Brain pericyte (primary cell): ENCODE results near the gene HBP1.
A peak's percentile ranks its signal among the peaks of the same experiment; 100 is the strongest.
"Not testable (repeated sequence)": the region's sequence is repeated elsewhere in the genome, so short reads cannot be mapped to it uniquely, and the experiment has no call there.

ENCODE experiments used
- DNase-seq: peaks from one replicate; pipeline ENCODE4 v3.0.0-alpha.2; 2012; ENCODE audit warnings: low read depth, low spot score

Gene HBP1

DNA sequence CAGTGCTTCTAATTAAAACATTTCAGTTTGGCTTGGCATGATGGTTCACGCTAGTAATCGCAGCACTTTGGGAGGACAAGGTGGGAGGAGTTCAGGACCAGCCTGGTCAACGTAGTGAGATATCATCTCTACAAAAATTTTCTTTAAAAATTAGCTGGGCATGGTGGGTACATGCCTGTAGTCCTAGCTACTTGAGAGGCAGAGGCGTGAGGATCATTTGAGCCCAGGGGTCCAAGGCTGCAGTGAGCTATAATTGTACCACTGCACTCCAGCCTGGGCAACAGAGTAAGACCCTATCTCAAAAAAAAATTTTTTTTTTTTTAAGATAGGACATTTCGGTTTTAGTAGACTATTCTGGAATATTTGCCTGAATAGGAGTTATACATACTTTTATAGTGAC, 12.4 kb downstream of the HBP1 start:
- no peak for DNase-seq

DNA sequence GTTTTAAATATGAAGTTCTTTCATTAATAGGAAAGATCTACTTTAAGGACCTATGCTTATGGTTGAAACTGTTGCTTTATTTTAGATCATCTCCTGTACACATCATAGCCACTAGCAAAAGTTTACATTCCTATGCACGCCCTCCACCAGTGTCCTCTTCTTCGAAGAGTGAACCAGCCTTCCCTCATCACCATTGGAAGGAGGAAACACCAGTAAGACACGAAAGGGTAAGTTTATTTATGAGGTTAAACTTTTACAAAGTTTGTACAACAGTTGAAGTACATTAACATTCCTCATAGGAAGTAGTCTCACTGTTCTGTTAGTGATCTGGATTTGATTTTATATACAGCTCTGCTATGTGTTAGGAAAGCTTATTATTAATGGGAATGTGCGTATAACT, 16.9 kb downstream of the HBP1 start:
- DNase-seq, result no peak

DNA sequence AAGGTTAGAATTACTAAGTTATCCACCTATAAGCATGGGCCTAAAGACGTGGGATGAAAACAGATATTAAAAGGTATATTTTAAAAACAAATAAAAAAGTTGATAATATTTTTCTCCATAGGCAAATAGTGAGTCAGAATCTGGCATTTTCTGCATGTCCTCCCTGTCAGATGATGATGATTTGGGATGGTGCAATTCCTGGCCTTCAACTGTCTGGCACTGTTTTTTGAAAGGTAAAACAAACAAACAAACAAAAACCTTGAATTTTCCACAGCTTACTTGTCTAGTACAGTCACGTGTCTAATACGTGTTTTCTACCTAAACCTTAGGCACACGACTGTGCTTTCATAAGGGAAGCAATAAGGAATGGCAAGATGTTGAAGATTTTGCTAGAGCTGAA, 17.4 kb downstream of the HBP1 start:
- no peak for DNase-seq

DNA sequence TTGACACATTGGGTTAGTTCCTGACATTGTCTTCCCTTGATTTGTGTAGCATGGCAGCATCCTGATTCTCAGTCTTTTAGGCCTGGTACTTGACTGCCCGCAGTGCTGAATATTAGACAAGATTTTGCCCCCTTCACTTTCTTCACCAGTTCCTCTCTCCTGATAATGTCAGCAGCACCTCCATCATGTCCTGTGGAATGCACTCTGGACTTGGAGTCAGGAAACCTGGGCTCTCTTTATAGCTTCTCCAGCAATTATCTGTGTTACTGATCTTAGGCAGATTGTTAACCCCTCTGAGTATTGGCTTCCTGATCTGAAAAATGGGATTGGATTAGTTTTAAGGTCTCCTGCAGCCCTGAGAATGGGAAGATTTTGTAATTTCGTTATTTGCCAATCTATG, 19.0 kb downstream of the HBP1 start:
- DNase-seq, result no peak

DNA sequence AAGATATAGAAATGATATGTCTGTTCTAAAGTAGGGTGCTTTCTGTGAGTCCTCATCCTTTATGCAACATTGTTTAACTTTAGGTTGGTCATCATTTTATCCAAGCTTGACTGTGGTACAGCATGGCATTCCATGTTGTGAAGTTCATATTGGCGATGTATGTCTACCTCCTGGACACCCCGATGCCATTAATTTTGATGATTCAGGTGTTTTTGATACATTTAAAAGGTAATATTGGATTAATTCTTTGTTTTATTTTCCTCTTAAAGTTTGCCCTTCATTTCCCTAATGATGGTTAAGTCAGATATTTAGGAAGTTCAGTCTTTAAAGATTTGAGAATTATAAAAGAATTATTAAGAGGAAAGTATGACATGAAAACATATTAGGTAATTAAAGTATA, 21.3 kb downstream of the HBP1 start:
- no peak for DNase-seq

DNA sequence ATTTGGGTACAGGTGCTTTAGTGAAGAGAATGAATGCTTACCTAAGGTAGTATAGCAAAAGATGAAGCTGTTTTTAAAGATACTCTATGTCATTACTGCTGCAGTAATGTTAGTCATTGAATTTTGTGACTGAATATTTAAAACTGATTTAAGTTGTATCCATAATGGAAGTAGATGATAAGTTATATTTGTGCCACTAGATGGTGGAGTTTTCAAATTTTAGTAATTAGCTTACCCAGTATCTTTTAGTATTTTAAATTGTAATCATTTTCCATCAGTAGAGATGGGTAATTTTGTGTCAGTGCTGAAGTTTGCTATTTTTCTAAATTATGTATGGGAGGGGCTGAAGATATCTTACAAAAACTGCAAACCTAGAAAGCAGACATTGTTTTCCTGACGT, 25.2 kb downstream of the HBP1 start:
- DNase-seq, result no peak

DNA sequence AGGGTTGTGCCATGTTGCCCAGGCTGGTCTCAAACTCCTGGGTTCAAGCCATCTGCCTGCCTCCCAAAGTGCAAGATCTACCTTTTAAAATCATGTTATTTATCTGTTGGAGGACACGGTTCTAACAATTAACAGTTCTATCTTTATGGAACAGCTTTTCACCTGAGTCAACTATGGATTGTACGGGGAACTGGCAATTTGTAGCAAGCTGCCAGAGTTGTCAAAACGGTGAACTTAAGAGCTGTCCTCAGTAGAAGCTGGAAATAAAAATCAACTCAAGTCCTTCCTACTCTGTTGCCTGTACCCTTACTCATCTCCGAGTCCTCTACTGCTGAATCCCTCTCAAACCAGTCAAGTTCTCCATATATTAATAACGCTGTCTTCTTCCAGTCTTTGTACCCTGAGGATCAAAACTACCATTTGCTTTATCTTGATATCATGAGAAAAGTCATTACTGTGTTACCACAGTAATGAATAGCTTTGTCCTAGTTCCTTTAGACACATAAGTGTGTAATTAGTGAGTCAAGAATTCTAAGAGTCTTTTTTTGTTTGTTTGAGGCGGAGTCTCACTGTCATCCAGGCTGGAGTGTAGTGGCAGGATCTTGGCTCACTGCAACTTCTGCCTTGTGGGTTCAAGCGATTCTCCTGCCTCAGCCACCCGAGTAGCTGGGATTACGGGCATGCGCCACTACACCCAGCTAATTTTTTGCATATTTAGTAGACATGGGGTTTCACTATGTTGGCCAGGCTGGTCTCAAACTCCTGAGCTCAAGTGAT, 28.2 kb downstream of the HBP1 start:
- no peak for DNase-seq

DNA sequence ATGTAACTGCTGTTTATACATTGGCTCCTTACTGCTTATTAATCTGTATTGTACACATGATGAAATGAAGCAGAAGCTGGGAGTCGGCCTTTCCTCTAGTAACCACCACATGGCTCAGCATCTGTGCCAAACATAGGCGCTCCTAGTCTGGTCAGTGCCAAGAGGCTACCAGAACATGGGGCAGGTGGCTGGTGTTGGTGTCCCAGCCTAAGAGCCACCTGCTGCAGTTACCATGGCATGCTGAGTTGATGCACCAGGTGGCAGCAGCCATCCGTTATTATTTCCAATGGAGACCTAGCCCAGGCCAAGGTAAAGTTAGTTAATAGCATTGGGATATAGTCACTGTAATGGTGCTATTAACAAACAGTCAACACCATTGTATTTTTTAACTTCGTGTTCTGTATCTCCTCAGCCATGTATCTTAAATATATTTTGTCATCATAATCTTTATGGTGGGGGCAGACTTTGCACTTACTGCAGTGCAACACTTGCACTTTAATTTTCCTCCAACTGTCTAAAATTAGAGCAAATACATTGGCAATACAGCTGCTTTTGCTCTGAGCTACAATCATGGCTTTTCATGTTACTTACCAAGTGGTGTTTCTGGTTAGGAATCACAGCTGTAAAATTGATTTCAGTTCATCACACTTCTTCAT, 33.1 kb downstream of the HBP1 start:
- no peak for DNase-seq

DNA sequence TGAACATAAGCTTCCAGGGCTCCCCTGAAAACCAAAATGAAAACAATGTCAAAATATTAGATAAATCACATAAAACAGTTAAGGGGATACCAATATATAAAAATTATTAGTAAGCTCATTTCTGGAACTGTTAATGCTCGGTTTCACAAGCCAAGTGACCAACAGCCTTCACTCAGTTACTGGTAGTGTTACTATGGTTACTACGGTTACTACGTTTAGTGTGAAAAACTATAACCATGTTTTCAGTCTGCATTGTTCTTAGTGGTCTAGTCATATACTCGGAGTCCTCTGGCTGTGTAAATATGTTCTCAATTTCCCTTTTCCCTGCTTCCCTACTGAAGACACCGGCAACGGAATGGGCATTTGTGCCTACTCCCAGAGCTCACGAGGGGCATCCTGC, 34.8 kb downstream of the HBP1 start:
- no peak for DNase-seq

DNA sequence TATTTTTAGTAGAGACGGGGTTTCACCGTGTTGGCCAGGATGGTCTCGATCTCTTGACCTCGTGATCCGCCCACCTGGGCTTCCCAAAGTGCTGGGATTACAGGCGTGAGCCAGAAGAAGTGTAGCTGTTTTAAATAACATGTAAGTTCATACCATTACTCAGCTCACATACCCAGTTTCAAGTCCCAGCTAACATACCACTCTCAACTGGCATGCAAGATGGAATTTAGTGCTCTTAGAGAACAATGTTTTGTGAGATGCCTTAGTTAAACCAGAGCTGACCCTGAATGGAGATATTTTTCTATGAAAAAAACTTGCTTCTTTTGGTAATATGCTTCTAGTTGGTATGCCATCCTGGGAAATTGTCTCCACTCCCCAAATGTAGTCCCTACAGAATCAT, 37.3 kb downstream of the HBP1 start:
- DNase-seq, result no peak

DNA sequence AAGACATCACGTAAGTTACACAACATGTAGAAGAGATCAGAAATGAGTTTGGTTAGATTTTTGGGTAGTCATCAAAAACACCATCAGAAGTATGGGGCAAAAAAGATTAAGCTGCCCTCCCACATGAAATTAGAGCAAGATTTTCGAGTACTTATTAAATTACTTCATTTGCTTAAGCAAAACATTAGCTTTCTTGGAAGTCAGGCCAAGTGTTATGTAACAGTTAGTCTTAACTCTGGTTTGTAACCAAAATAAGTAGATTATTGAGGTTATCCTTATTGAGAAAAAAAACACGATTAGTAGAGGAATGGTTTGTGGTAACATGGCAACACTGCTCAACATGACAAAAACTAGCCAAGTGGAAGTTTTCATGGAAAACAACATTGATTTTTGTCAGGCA, 37.9 kb downstream of the HBP1 start:
- no peak for DNase-seq

DNA sequence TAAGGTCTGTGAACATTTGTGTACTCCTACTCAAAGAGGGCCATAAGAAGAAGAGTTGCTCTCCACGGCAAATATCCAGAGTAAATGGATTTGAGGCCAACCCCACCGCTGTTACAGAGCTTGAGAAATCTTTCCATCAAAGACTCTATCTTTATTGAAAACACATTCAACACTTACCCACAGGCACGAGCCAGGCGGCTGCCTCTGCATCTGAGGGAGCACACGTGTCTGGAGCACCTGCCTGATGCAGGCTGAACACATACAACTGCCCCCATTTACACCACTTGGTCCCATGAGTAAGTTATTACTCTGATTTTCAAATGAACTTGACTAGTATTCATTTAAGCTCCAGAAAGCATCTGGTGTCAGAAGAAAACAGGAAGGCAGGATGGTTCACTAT, 38.7 kb downstream of the HBP1 start:
- no peak for DNase-seq

DNA sequence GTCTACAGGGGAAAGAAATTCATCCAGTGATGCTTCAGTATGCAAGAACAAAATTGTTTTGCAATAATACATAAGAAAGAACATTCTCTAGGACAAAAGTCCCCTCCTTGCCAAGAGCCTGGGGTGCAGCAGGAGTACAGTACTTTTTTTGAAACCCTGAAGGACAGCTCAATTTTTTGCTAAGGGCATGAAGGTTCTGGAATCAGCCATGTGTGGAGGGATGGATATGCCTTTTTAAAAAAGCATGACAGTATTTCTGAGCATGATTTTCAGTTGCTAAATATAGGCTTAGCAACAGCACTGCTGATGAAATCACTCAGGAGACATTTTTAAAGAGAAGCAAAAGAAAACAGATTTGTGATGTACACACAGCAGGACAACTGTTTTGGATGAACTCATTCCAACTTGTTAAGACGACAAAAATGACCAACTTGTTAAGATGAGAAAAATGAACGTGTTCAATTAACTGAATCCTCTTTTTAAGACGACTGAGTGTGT, 39.3 kb downstream of the HBP1 start:
- DNase-seq, result peak; percentile 57

DNA sequence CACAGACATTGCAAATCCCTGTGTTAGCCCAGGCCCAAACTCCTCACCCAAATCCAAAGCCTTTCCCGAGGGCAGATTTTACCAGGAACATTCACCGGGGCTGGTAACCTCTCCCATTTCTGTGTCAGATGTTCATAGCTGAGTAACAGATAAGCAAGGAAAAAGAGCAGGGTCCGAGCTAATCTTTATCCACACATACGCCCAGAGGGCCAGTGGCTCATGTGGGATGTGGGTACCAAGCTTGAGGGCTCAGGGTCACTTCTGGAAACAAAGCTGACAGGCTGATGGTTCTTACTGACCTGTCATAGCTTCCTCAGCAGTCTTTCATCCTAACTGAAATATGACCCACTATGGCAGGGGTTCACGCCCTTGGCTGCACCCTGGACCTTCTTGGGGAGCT, 39.8 kb downstream of the HBP1 start:
- no peak for DNase-seq

DNA sequence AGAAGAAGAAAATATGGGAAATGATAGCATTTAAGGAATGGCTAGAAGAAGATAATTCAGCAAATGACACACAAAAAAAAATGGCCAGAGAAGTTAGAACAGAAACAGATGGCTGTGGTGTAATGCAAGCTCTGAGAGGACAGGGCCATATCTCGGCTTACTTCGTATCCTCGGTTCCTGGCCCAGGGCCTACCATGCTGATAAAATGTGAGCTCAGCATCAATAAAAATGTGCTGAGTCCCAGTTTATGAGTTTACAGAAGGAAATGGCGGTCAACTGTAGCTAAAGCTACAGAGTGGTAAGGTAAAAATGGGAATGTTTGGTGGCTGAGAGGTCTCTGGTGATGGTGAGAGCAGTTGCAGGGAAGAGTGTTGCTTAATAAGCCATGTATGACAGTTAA, 40.8 kb downstream of the HBP1 start:
- no peak for DNase-seq

DNA sequence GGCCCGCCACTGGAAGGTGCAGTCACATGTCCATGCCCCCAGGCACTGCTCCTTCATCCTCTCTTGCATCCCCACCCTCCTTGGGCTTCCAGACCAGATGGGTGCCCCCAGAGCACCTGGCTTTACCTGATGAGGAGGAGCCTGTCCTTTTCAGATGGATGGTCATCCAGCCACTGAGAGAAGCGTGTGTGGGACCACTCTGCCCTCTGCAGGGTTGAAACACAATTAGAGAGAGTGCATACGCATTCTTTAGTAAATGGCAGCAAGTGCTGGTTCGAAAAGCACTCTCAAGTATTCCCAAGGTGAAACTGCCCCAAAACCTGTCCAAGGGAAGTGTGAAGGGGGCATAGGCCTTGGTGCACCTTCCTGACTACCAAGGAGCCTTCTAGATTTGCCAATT, 41.6 kb downstream of the HBP1 start:
- DNase-seq, result no peak

DNA sequence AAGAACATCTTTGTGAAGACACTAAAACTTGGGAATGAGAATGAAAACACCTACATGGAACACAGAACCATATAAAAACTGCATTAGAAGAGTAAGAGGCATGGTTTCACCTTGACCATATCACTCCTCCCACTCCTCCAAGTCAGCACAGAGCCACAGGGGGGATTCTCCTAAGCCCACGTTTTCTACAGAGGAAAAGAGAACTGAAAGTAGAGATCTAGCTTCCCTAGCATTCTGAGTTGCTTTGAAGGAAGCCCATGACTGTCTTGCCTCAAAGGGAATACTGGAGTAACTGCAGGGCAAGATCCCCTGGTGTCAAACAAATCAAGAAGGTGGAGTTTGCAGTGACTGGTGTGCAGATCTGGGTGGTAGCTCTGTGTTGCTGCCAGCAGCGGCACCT, 43.9 kb downstream of the HBP1 start:
- DNase-seq, result no peak

DNA sequence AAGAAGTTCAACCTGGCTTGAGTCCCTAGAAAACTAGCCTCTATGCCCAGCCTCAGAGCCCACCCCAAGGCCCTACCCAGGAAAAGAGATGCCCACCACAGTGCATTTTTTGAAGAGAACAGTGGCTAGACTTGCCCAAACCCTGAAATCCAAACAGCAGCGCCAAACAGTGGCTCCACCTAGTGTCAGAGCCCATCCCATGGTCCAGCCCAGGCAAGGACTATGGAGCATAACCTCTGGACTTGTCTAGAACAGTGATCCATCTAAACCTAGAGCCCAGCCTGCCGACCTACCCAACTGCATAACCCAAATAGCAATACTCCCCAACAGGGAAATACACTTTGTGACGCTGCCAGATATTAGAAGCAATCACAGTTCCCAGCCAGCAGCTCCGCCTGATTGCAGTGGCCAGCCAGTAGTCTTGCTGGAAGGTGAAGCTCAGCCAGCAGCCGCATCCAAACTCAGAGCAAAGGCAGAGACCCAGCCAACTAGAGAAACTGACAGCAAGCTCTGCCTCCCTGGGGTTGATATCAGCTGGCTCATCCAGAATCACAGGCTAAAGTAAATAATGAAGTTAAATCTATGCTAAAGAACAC, 44.5 kb downstream of the HBP1 start:
- no peak for DNase-seq

DNA sequence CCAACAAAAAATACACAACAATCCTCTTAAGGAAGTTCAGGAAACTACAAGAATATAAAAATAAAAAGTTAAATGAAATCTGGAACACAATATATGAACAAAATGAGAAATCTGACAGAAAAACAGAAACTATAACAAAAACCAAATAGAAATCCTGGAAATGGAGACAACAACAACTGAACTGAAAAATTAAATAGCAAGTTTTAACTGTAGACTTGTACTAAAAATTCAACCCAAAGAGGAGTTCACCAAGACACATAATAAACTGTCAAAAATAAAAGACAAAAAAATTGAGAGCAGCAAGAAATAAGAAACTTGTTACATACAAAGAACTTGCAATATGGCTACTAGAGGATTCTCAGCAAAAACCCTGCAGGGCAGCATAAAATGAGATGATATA, 45.1 kb downstream of the HBP1 start:
- no peak for DNase-seq

DNA sequence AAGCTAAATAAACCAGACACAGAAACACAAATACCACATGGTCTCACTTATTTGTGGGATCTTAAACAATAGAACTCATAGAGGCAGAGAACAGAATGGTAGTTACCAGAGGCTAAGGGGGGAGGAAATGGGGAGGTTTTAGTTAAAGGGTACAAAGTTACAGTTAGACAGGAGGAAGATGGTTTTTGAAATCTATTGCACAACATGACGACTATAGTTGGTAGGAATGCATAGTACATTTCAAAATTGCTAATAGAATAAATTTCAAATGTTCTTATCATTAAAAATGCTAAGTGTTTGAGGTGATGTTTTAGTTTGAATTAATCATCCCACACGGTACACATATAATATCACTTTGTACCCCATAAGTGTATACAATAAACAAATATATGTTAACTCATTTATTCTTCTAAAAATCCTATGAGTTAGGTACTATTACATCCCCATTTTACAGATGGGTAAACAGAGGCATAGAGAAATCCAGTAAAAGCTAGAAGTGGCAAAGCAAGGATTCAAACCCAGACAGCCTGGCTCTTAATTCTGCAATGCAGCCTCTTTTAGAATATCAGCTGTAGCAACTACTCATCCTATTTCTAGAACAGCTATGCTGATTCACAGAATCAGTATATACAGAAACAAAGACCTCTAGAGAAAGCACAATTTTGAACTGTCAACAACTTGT, 50.9 kb downstream of the HBP1 start:
- DNase-seq, result no peak

DNA sequence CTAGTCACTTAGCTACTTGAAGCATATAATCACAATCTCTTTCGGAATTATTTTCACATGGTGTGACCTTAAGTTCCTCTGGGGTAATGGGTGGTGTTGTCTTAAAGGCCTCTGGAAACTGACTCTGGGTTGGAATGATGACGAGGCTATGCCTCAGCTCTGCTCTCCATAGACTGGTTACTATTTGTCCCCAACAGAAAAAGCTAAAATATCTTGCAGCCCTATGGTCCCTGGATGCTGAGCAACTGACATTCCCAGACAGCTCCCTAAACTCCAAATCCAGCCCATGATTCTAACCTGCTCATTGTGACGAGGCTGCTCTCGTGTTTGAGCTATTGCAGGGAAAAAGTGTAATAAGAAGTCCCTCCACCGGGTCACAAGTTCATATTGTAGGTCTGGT, 51.6 kb downstream of the HBP1 start:
- DNase-seq, result no peak

DNA sequence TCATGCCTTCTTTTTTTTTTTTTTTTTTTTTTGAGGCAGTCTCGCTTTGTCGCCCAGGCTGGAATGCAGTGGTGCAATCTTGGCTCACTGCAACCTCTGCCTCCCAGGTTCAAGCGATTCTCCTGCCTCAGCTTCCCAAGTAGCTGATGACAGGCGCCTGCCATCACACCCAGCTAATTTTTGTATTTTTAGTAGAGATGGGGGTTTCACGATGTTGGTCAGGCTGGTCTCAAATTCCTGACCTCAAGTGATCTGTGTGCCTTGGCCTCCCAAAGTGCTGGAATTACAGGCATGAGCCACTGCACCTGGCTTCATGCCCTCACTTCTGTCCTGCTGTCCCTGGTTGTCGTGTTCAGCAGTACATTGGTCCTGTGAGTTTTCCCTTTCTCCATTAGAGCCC, 52.0 kb downstream of the HBP1 start:
- not testable (repeated sequence) for DNase-seq
